ENCODE data around the gene NOP14. TPM values are rescaled to one million over a fixed set of nuclear protein-coding genes. Genes with fewer than 3 reads are reported as not detected.

Gene NOP14
- total and polyA plus RNA-seq, 2 of the 8 experiments (the other 6 are each of a cell fraction or from before 2014, with no cell fraction given): 8.6 to 45.3 TPM

- no peak overlapping the region for H3K4me2 ChIP-seq (ENCODE audit: insufficient read depth in 1 of 2, low read depth in 2 of 2, low read length in 2 of 2)
- no peak overlapping the region for H2BK12ac ChIP-seq (ENCODE audit: low read depth, low read length)
- H4K20me1 ChIP-seq (replicated peaks in 1 of 2; ENCODE audit: control insufficient read depth in 1 of 2, insufficient read depth in 2 of 2, low read length in 2 of 2): no peaks in the 10 kb centered on the region
- H3K23me2 ChIP-seq (ENCODE audit: low read depth, low read length): no peaks in the 10 kb centered on the region
- no peak overlapping the region for H2AK5ac ChIP-seq (ENCODE audit: low read depth, low read length)
- H4K5ac ChIP-seq (ENCODE audit: insufficient read length, low read depth, low read length): no peak overlapping the region
- no peak overlapping the region for H2BK120ac ChIP-seq (replicated peaks; ENCODE audit: low read depth, low read length)
- H2AFZ ChIP-seq (ENCODE audit: low read length): no peak overlapping the region
- DNase-seq (ENCODE audit: low read depth in 1 of 2, low spot score in 2 of 2) (no peak), FAIRE-seq (no peak)
- H2BK5ac ChIP-seq (ENCODE audit: low read depth, low read length): no peak overlapping the region
- H3K36me3 ChIP-seq (ENCODE audit: control insufficient read depth in 2 of 4, insufficient read depth in 4 of 4, low read length in 3 of 4): no peaks in the 10 kb centered on the region
- H3K56ac ChIP-seq (replicated peaks; ENCODE audit: insufficient read length, low read depth, low read length): no peak overlapping the region
- H3K9me3 ChIP-seq (ENCODE audit: insufficient read depth in 2 of 2, low read depth in 1 of 2, low read length in 1 of 2): peaks cover 0 to 1% of the 10 kb centered on the region in 2 experiments; a peak in 1 of 4 replicates
- H4K91ac ChIP-seq (replicated peaks; ENCODE audit: insufficient read length, low read length): no peak overlapping the region
- no peak overlapping the region for H3K9ac ChIP-seq (replicated peaks in 1 of 4; ENCODE audit: extremely low read depth in 1 of 4, low read depth in 3 of 4, low read length in 3 of 4)
- H2BK15ac ChIP-seq (ENCODE audit: low read length): no peak overlapping the region
- 94% methylated on average over 4 of the region's 4 CpGs; no CpG with 5 or more reads in 1 of the 2 experiments for WGBS, 2 experiments (ENCODE audit: extremely low coverage in 1 of 2, insufficient coverage in 1 of 2, insufficient read length in 1 of 2, insufficient replicate concordance in 2 of 2, low coverage in 1 of 2, low lambda C conversion rate in 2 of 2, missing lambda C conversion rate in 1 of 2)
- H3K18ac ChIP-seq (ENCODE audit: extremely low read depth, low read length): no peak overlapping the region
- H3K27ac ChIP-seq (ENCODE audit: low read depth, low read length): no peak overlapping the region
- no peak for TF ChIP-seq KDM1A (IDR thresholded peaks at IDR 0.05; ENCODE audit: borderline replicate concordance, low read length)
- TF ChIP-seq SIX5 (IDR thresholded peaks at IDR 0.05; ENCODE audit: low read depth, low read length): no peak
- TF ChIP-seq RNF2 (IDR thresholded peaks at IDR 0.05; ENCODE audit: borderline replicate concordance, low read depth, low read length, missing control alignments, poor library complexity, severe bottlenecking): no peak
- TF ChIP-seq BRCA1 (IDR thresholded peaks at IDR 0.05; ENCODE audit: low read depth, low read length): no peak
- no peak for TF ChIP-seq CREB1 (IDR thresholded peaks at IDR 0.05)
- TF ChIP-seq NRF1 (IDR thresholded peaks at IDR 0.05; ENCODE audit: low read depth, low read length): no peak
- TF ChIP-seq SIRT6 (IDR thresholded peaks at IDR 0.05; ENCODE audit: low read length): no peak
- no peak for TF ChIP-seq GABPA (IDR thresholded peaks at IDR 0.05; ENCODE audit: borderline replicate concordance, insufficient read depth, low read length)
- no peak for TF ChIP-seq SP2 (IDR thresholded peaks at IDR 0.05; ENCODE audit: low read length)
- no peak overlapping the region for H3K4ac ChIP-seq (replicated peaks; ENCODE audit: insufficient read length, low read depth, low read length)
- no peaks in the 10 kb centered on the region for H3K79me2 ChIP-seq (ENCODE audit: control insufficient read depth in 1 of 2, insufficient read depth in 2 of 2, low read length in 2 of 2)
- CTCF ChIA-PET (ENCODE audit: partially characterized antibody): interaction anchor here (0.6 to 5.6 kb wide), 4 partner anchors 13 to 55 kb away, joined by 3 to 60 read pairs (median 32); partner anchors contain the start of genes GRK4 and NOP14
- H2BK20ac ChIP-seq (ENCODE audit: low read length): no peak overlapping the region
- no peaks in the 10 kb centered on the region for H3K27me3 ChIP-seq (replicated peaks in 1 of 4; ENCODE audit: control insufficient read depth in 3 of 4, extremely low read depth in 1 of 4, insufficient read depth in 3 of 4, low read length in 3 of 4)
- no peak overlapping the region for H3K14ac ChIP-seq (ENCODE audit: insufficient read length)
- no peak overlapping the region for H3K4me3 ChIP-seq (ENCODE audit: extremely low read depth in 1 of 4, insufficient read depth in 2 of 4, low read depth in 3 of 4, low read length in 4 of 4)
- POLR2A ChIA-PET (ENCODE audit: partially characterized antibody): interaction anchor here (1.3 kb wide), 1 partner anchor 18 kb away, joined by 4 read pairs; the partner anchor contains the start of genes GRK4 and NOP14
- no peaks in the 10 kb centered on the region for H3K4me1 ChIP-seq (replicated peaks in 1 of 4; ENCODE audit: control insufficient read depth in 3 of 4, insufficient read depth in 4 of 4, low read length in 3 of 4)
- no peak overlapping the region for H4K8ac ChIP-seq (ENCODE audit: extremely low read depth, insufficient read depth, low read length)
- H3K23ac ChIP-seq (ENCODE audit: insufficient read length): no peak overlapping the region
- no peaks in the 10 kb centered on the region for H3K79me1 ChIP-seq (ENCODE audit: low read depth, low read length)
Measured at GRCh38 chr4:2982012-2982411, 18.8 kb upstream of the NOP14 start.
